K562 (cell line): ENCODE data around the gene ZNF48. TPM values are rescaled to one million over a fixed set of nuclear protein-coding genes. Genes with fewer than 3 reads are reported as not detected.

ENCODE experiments used
- ATAC-seq: fragments of 200-7000 bp; cut with Tn5 transposase; 3 replicates; pipeline ENCODE4 v1.9.1; 2020; ENCODE audit warnings: moderate library complexity
- BruUV-seq: library from RNA; stranded (reverse); fragments of 400-500 nt; replicated peaks from 2 replicates; lab custom pipeline; 2021; lab: Mats Ljungman, UMichigan
- CTCF ChIA-PET: fragments of 300-600 bp; formaldehyde crosslinking; extraction: SDS; loops from one replicate; lab custom pipeline; 2021; ENCODE audit warnings: low intra/inter-chr PET ratio; lab: Yijun Ruan, JAX
- POLR2A ChIA-PET: fragments of 300-600, 350-650 bp; sonication (Branson Sonifier 250); formaldehyde crosslinking; extraction: SDS; loops from one replicate; lab custom pipeline; 2021; ENCODE audit warnings: antibody characterized with exemption, inconsistent platforms; lab: Yijun Ruan, JAX
- DNase-seq, 4 experiments: peaks; one replicate each; pipeline versions ENCODE4 v3.0.0 to v3.0.0-alpha.2; 2011 to 2018; ENCODE audit warnings: low spot score in 3 of 4, mixed read lengths in 3 of 4; ENCODE audit errors: extremely low read depth in 1 of 4
- FAIRE-seq: peaks from 2 replicates; lab custom pipeline; 2011; peaks lifted over from hg19 to GRCh38; lab: Jason Lieb, UNC
- H2AFZ ChIP-seq: 2 replicates; pipeline ENCODE4 v1.6.0; 2011; ENCODE audit warnings: low read depth, low read length, control low read depth, inconsistent platforms
- H3K27ac ChIP-seq: fragments of 200-600 bp; 3 replicates; pipeline ENCODE4 v1.8.0; 2011; ENCODE audit warnings: low read depth, mild to moderate bottlenecking, control low read depth, inconsistent platforms, low read length, moderate library complexity, mixed read lengths; ENCODE audit errors: extremely low read depth
- H3K27me3 ChIP-seq, 2 experiments: fragments of 300-600 bp in 1 of 2; 2 replicates in 1 of 2; 3 replicates in 1 of 2; pipeline versions ENCODE4 v1.6.0 to v1.8.0; 2011; ENCODE audit warnings: inconsistent platforms in 2 of 2, low read length in 2 of 2, mild to moderate bottlenecking in 1 of 2, mixed read lengths in 1 of 2, moderate library complexity in 1 of 2; ENCODE audit not compliant: control insufficient read depth in 2 of 2, insufficient read depth in 2 of 2
- H3K36me3 ChIP-seq: fragments of 300-600 bp; 3 replicates; pipeline ENCODE4 v1.8.0; 2011; ENCODE audit warnings: mild to moderate bottlenecking, low read length, inconsistent platforms; ENCODE audit not compliant: control insufficient read depth, insufficient read depth
- H3K4me1 ChIP-seq, 2 experiments: fragments of 200-600 bp in 1 of 2; replicated peaks in 1 of 2; 2 replicates in 1 of 2; 3 replicates in 1 of 2; pipeline versions ENCODE4 v1.5.1 to v1.8.0; 2011; ENCODE audit warnings: inconsistent platforms in 2 of 2, low read length in 2 of 2, mild to moderate bottlenecking in 1 of 2, mixed read lengths in 1 of 2, moderate library complexity in 1 of 2; ENCODE audit not compliant: control insufficient read depth in 2 of 2, insufficient read depth in 2 of 2
- H3K4me2 ChIP-seq: 2 replicates; pipeline ENCODE4 v1.6.1; 2011; ENCODE audit warnings: low read length, control low read depth, inconsistent platforms, mixed read lengths; ENCODE audit not compliant: insufficient read depth
- H3K4me3 ChIP-seq: fragments of 200-600 bp; sonication (generic), shearing (Covaris generic); 2 replicates; pipeline ENCODE4 v1.5.1; 2016; ENCODE audit warnings: control low read depth, inconsistent platforms
- H3K79me2 ChIP-seq: fragments of 200-600 bp; 3 replicates; pipeline ENCODE4 v1.8.0; 2011; ENCODE audit warnings: low read length, inconsistent platforms; ENCODE audit not compliant: control insufficient read depth, insufficient read depth
- H3K9ac ChIP-seq, 2 experiments: 2 replicates each; pipeline versions ENCODE4 v1.6.0 to v1.6.1; 2011; ENCODE audit warnings: low read depth in 2 of 2, low read length in 2 of 2, control low read depth in 1 of 2, inconsistent platforms in 1 of 2, mild to moderate bottlenecking in 1 of 2, mixed read lengths in 1 of 2; ENCODE audit not compliant: insufficient read depth in 1 of 2
- H3K9me1 ChIP-seq: one replicate; pipeline ENCODE4 v1.6.0; 2011; ENCODE audit warnings: inconsistent platforms, mild to moderate bottlenecking, low read length, moderate library complexity; ENCODE audit not compliant: control insufficient read depth, insufficient read depth
- H3K9me3 ChIP-seq: replicated peaks from 2 replicates; pipeline ENCODE4 v1.5.1; 2011; ENCODE audit warnings: low read depth, low read length, inconsistent platforms; ENCODE audit not compliant: control insufficient read depth, insufficient read depth
- H4K20me1 ChIP-seq: replicated peaks from 2 replicates; pipeline ENCODE4 v1.6.1; 2011; ENCODE audit warnings: low read length, inconsistent platforms, mixed read lengths; ENCODE audit not compliant: control insufficient read depth, insufficient read depth
- CREBBP ChIP-seq: IDR thresholded peaks from one replicate; pipeline ENCODE4 v1.6.1; 2012; ENCODE audit warnings: low read depth, mild to moderate bottlenecking, control low read depth, inconsistent platforms, low read length
- EP400 ChIP-seq: fragments of 450-650 bp; IDR thresholded peaks from 2 replicates; pipeline ENCODE4 v1.6.1; 2017; ENCODE audit warnings: antibody characterized with exemption, mild to moderate bottlenecking, moderate library complexity
- ESRRA ChIP-seq: fragments of 450-650 bp; IDR thresholded peaks from 2 replicates; pipeline ENCODE4 v1.6.1; 2014; ENCODE audit warnings: low read depth, mild to moderate bottlenecking, moderate library complexity, borderline replicate concordance
- FUS ChIP-seq: fragments of 200-400 bp; formaldehyde crosslinking; optimal IDR thresholded peaks from 2 replicates; pipeline ENCODE3; 2017; ENCODE audit warnings: low read depth, low read length
- NBN ChIP-seq: fragments of 450-650 bp; IDR thresholded peaks from 2 replicates; pipeline ENCODE4 v1.6.1; 2016; ENCODE audit warnings: low read depth, mild to moderate bottlenecking
- NCOA4 ChIP-seq: fragments of 450-650 bp; IDR thresholded peaks from 2 replicates; pipeline ENCODE4 v1.6.1; 2018; ENCODE audit warnings: mild to moderate bottlenecking; ENCODE audit not compliant: partially characterized antibody
- POLR2G ChIP-seq: fragments of 200-400 bp; formaldehyde crosslinking; IDR thresholded peaks from 2 replicates; pipeline ENCODE4 v1.6.1; 2017; ENCODE audit warnings: low read depth, mild to moderate bottlenecking, antibody characterized with exemption, low read length, moderate library complexity
- SMARCE1 ChIP-seq: fragments of 450-650 bp; IDR thresholded peaks from 2 replicates; pipeline ENCODE4 v1.7.1; 2016; ENCODE audit warnings: mild to moderate bottlenecking
- YY1 ChIP-seq, 3 experiments: IDR thresholded peaks; 2 replicates each; pipeline ENCODE4 v1.6.1; 2011; ENCODE audit warnings: low read length in 2 of 3, mild to moderate bottlenecking in 2 of 3, moderate library complexity in 2 of 3, borderline replicate concordance in 1 of 3, control low read depth in 1 of 3, low read depth in 1 of 3; ENCODE audit not compliant: insufficient read depth in 3 of 3, insufficient replicate concordance in 2 of 3, control insufficient read depth in 1 of 3, insufficient read length in 1 of 3; ENCODE audit errors: extremely low read depth in 1 of 3
- ZBTB12 ChIP-seq: fragments of 250-450 bp; sonication (Bioruptor Pico); IDR thresholded peaks from 2 replicates; pipeline ENCODE4 v1.4.0; 2020
- ZMIZ1 ChIP-seq, 2 experiments: fragments of 150-350 bp in 1 of 2; IDR thresholded peaks; 2 replicates each; pipeline ENCODE4 v1.6.1; 2012 to 2016; ENCODE audit warnings: low read depth in 2 of 2, low read length in 2 of 2, mild to moderate bottlenecking in 1 of 2, moderate library complexity in 1 of 2
- ZNF232 ChIP-seq: sonication (generic); formaldehyde crosslinking; IDR thresholded peaks from 2 replicates; pipeline ENCODE4 v1.8.0; 2022; ENCODE audit warnings: mild to moderate bottlenecking, missing genetic modification reagents
- ZNF253 ChIP-seq: fragments of 250-450 bp; sonication (Bioruptor Pico); conservative IDR thresholded peaks from 2 replicates; pipeline ENCODE4 v1.6.1; 2021; ENCODE audit warnings: mild to moderate bottlenecking
- WGBS: fragments of 100-300 bp; shearing (Covaris generic); methylation state at CpG from one replicate; pipeline ENCODE4 v1.1.6; 2016; ENCODE audit warnings: low coverage, mixed read lengths; ENCODE audit not compliant: insufficient coverage; ENCODE audit errors: missing lambda C conversion rate; 5-methylcytosine and 5-hydroxymethylcytosine counted together
- in situ Hi-C: fragments of 300-500 bp; cut with MboI; formaldehyde crosslinking; loops from 4 replicates; pipeline ENCODE4 v1.15.0; 2018; ENCODE audit warnings: inconsistent platforms, mixed read lengths
- intact Hi-C: fragments of 100-400 bp; cut with micrococcal nuclease; formaldehyde crosslinking; loops from 2 replicates; pipeline ENCODE4 v1.14.2; 2022
- polyA plus RNA-seq, 8 experiments: library from polyadenylated mRNA; depleted of rRNA in 4 of 8; stranded (reverse) in 5 of 8; unstranded in 3 of 8; fragments of >200 nt; fragmentation: Nextera tagmentation in 2 of 8; fragmentation: Illumina TruSeq in 1 of 8; extraction: Ambion mirVana in 2 of 8; extraction: Trizol in 1 of 8; gene quantifications; 2 replicates each; pipeline versions ENCODE4 v1.2.1 to v1.2.3, GENCODE V29; 2011 to 2014; ENCODE audit warnings: inconsistent platforms in 1 of 8, missing spikeins in 1 of 8
- total RNA-seq, 7 experiments: library from RNA; depleted of rRNA in 6 of 7; stranded (reverse); fragments of >200 nt in 6 of 7; fragmentation: Illumina TruSeq in 2 of 7; extraction: Trizol in 2 of 7; gene quantifications; 2 replicates each; pipeline versions ENCODE4 v1.2.1 to v1.2.3, GENCODE V29; 2011 to 2021; ENCODE audit warnings: low replicate concordance in 1 of 7
- TF ChIP-seq, protein P1 (sequence below): fragments of 450-650 bp; IDR thresholded peaks from 2 replicates; pipeline ENCODE4 v1.6.1; 2018; ENCODE audit not compliant: partially characterized antibody

ZNF48 gene
- total and polyA plus RNA-seq, 9 of the 15 experiments (the other 6 are each of a cell fraction or from before 2014, with no cell fraction given): 0.38 to 11.6 (median 4.7) TPM

DNA sequence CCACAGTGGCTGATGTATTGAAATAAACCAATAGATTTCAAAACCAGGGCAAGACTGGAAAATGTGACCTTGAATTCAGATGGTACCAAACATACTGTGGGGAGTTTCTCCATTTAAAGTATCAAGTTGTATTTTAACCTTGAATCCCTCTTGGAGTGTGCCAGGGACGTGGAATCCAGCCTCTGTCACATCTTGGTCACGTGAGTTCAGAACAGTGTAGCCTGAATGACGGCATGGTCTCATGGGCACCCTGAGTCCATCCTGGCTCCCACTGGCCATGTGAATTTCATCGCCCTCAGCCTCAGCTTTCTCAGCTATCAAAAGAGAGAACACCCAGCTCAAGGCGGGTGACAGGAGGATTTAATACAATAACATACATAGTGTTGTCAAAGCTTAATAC, 18.9 kb downstream of the ZNF48 start:
- Histone ChIP-seq H3K4me2 (no peak overlapping the region), H4K20me1 (no peaks in the 10 kb centered on the region), H3K4me1 (peaks cover 3 to 6% of the 10 kb centered on the region in 2 experiments; a peak in 4 of 5 replicates), H3K27ac (0 out of 3 replicates have a peak overlapping the region, but pooled peaks have one; percentile 16), H3K36me3 (peaks cover 71% of the 10 kb centered on the region), H2AFZ (no peak overlapping the region), H3K9ac (no peak overlapping the region), H3K27me3 (no peaks in the 10 kb centered on the region), H3K9me1 (no peaks in the 10 kb centered on the region), H3K79me2 (peaks cover 31% of the 10 kb centered on the region), H3K9me3 (no peaks in the 10 kb centered on the region), H3K4me3 (no peak overlapping the region)
- ATAC-seq (no peak), DNase-seq (no peak), FAIRE-seq (no peak)
- in situ Hi-C loops: no loop called here
- BruUV-seq: no TSS peak
- 88% methylated on average over 5 of the region's 5 CpGs for WGBS
- intact Hi-C loops: no loop called here
- POLR2A ChIA-PET: interaction anchor here (0.6 kb wide), 2 partner anchors 280 to 347 kb away, joined by 3 read pairs; no protein-coding TSS in a partner anchor
- CTCF ChIA-PET: no interaction called here
- TF ChIP-seq ZMIZ1 (IDR thresholded peaks at IDR 0.05; ENCODE audit: low read depth in 2 of 2, low read length in 2 of 2) (no peak), FUS (no peak), EP400 (no peak), YY1 (IDR thresholded peaks at IDR 0.05; ENCODE audit: borderline replicate concordance in 1 of 3, control insufficient read depth in 1 of 3, extremely low read depth in 1 of 3, insufficient read depth in 3 of 3, insufficient read length in 1 of 3, insufficient replicate concordance in 2 of 3, low read depth in 1 of 3, low read length in 2 of 3) (no peak), POLR2G (no peak), NBN (no peak), NCOA4 (no peak), ZNF232 (no peak), ESRRA (no peak), SMARCE1 (no peak), ZNF253 (CRISPR knock-in tag) (no peak), CREBBP (no peak), ZBTB12 (no peak)
- TF ChIP-seq, protein P1, sequence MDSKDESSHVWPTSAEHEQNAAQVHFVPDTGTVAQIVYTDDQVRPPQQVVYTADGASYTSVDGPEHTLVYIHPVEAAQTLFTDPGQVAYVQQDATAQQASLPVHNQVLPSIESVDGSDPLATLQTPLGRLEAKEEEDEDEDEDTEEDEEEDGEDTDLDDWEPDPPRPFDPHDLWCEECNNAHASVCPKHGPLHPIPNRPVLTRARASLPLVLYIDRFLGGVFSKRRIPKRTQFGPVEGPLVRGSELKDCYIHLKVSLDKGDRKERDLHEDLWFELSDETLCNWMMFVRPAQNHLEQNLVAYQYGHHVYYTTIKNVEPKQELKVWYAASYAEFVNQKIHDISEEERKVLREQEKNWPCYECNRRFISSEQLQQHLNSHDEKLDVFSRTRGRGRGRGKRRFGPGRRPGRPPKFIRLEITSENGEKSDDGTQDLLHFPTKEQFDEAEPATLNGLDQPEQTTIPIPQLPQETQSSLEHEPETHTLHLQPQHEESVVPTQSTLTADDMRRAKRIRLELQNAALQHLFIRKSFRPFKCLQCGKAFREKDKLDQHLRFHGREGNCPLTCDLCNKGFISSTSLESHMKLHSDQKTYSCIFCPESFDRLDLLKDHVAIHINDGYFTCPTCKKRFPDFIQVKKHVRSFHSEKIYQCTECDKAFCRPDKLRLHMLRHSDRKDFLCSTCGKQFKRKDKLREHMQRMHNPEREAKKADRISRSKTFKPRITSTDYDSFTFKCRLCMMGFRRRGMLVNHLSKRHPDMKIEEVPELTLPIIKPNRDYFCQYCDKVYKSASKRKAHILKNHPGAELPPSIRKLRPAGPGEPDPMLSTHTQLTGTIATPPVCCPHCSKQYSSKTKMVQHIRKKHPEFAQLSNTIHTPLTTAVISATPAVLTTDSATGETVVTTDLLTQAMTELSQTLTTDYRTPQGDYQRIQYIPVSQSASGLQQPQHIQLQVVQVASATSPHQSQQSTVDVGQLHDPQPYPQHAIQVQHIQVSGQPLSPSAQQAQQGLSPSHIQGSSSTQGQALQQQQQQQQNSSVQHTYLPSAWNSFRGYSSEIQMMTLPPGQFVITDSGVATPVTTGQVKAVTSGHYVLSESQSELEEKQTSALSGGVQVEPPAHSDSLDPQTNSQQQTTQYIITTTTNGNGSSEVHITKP: no peak
